Right lobe of liver (tissue), 6 donors: Measurements from ENCODE around the gene COL27A1. TPM values are rescaled to one million over a fixed set of nuclear protein-coding genes. Genes with fewer than 3 reads are reported as not detected.

ENCODE experiments used
- ATAC-seq, 4 donors: fragments of 200-7000 bp; cut with Tn5 transposase; one replicate each; pipeline ENCODE4 v1.9.1; 2020; ENCODE audit warnings: mild to moderate bottlenecking in 4 of 4, moderate library complexity in 4 of 4
- DNase-seq, 3 donors: peaks; one replicate each; pipeline ENCODE4 v3.0.0-alpha.2; 2020
- H3K27ac ChIP-seq, 3 donors: fragments of 200-600 bp; one replicate each; pipeline ENCODE4 v1.8.0; 2022
- H3K27me3 ChIP-seq, 2 donors: fragments of 200-600 bp; one replicate each; pipeline ENCODE4 v1.8.0; 2022
- H3K36me3 ChIP-seq, 4 donors: fragments of 200-600 bp; sonication (generic) in 1 of 4; one replicate each; pipeline versions ENCODE4 v1.5.1 to v1.8.0; 2017 to 2022; ENCODE audit warnings: control low read depth in 1 of 4
- H3K4me1 ChIP-seq, 4 donors: fragments of 200-600 bp; sonication (generic) in 1 of 4; one replicate each; pipeline versions ENCODE4 v1.5.1 to v1.8.0; 2017 to 2022; ENCODE audit warnings: control low read depth in 1 of 4
- H3K4me3 ChIP-seq, 3 donors: fragments of 200-600 bp; one replicate each; pipeline ENCODE4 v1.8.0; 2022
- H3K9me3 ChIP-seq, 4 donors: fragments of 200-600 bp; sonication (generic) in 1 of 4; one replicate each; pipeline versions ENCODE4 v1.5.1 to v1.8.0; 2017 to 2022; ENCODE audit warnings: control low read depth in 1 of 4
- CTCF ChIP-seq, 4 donors: fragments of 200-600 bp in 3 of 4; fragments of 450-650 bp in 1 of 4; IDR thresholded peaks; one replicate each; pipeline versions ENCODE4 v1.5.1 to v1.8.0; 2016 to 2022; ENCODE audit warnings: antibody characterized with exemption in 4 of 4, mild to moderate bottlenecking in 2 of 4
- POLR2A ChIP-seq: fragments of 450-650 bp; IDR thresholded peaks from one replicate; pipeline ENCODE4 v1.6.1; 2017; ENCODE audit warnings: antibody characterized with exemption, mild to moderate bottlenecking
- WGBS: methylation state at CpG from one replicate; pipeline ENCODE4 v1.1.6; 2018; ENCODE audit warnings: low coverage, low lambda C conversion rate; ENCODE audit not compliant: insufficient coverage; ENCODE audit errors: missing lambda C conversion rate; 5-methylcytosine and 5-hydroxymethylcytosine counted together
- intact Hi-C, 2 donors: fragments of 100-400 bp; cut with DNase I; formaldehyde crosslinking; loops; one replicate each; pipeline versions ENCODE4 v1.11.2 to v1.14.1; 2022
- total RNA-seq, 6 experiments: library from RNA; depleted of rRNA in 2 of 6; stranded (reverse); fragments of >200 nt in 2 of 6; fragmentation: NEBNext Ultra II Directional in 3 of 6; extraction: Animal tissue kit (Norgen Biotek cat#: 25700) in 3 of 6; gene quantifications; one replicate each; pipeline versions ENCODE4 v1.1.0 to v1.2.4, GENCODE V29; 2016 to 2023
- donor health status: DM: no; HTN: yes; CAD: no.
- donor health status: DM: no; HTN: no; CAD: no.
- donor health status: DM: no; HTN: no; CAD: no.
- donor health status: DM: no; HTN: yes; CAD: no.
- donor health status: DM: no; HTN: yes; CAD: no.

COL27A1 gene
- total RNA-seq, 6 experiments from 2014 or later, result 11.8 to 51.9 (median 29.3) TPM

GRCh38 chr9:114274217-114274616, 118.9 kb downstream of the COL27A1 start:
- Histone ChIP-seq H3K27me3 (no peaks in the 10 kb centered on the region), H3K9me3 (no peaks in the 10 kb centered on the region), H3K4me3 (no peak overlapping the region), H3K4me1 (no peaks in the 10 kb centered on the region), H3K36me3 (no peaks in the 10 kb centered on the region), H3K27ac (no peak overlapping the region)
- 92% methylated on average over 3 of the region's 5 CpGs for WGBS
- no peak for ATAC-seq
- TF ChIP-seq CTCF (IDR thresholded peaks at IDR 0.05), result no peak
- TF ChIP-seq POLR2A, result no peak
- intact Hi-C loops, result loop anchor here in 1 of 2 donors (10.0 kb wide), 1 partner anchor 159 kb away; no protein-coding TSS in a partner anchor
- DNase-seq, result peak in 2 of 3 donors; percentile 13 to 19

DNA sequence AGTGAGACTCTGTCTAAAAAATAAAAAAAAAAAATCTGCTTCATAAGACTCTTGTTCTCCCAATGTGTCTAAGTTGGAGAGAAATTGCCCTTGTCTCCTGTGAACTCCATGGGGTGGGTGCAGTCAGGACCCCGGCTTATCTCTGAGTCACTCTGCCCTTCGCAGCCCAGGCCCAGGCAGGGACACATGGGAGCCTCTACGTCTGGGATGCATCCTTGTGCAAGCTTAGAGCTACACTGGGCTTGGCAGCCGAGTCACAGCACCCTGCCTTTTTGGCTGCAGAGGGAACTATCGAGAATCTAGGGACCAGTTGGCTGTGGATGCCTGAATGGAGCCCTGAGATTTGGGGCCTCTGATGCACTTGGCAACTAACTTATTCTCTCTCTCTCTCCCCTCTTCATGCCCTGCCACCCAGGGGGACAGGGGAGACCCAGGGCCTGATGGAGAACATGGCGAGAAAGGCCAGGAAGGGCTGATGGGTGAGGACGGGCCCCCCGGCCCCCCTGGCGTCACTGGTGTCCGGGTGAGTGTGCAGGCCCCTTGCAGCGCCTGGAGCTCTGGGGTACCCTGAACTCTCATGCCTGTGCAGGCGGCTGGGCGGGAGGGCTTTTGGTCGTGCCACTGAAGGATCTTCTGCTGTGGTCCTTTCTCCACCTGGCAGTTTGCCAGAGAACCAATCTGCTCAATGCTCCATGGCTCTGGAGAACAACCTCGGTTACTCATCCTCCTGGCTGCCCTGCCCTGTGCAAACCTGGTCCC, 120.1 kb downstream of the COL27A1 start:
- 60% methylated on average over 2 of the region's 15 CpGs for WGBS
- H3K27me3 ChIP-seq, result no peaks in the 10 kb centered on the region
- H3K36me3 ChIP-seq, result no peaks in the 10 kb centered on the region
- intact Hi-C loops, result loop anchor here in 1 of 2 donors (10.0 kb wide), 1 partner anchor 161 kb away; no protein-coding TSS in a partner anchor
- no peak overlapping the region for H3K27ac ChIP-seq
- H3K4me1 ChIP-seq, result no peaks in the 10 kb centered on the region
- H3K4me3 ChIP-seq, result no peak overlapping the region
- DNase-seq, result peak in 2 of 3 donors; percentile 43 to 46
- no peaks in the 10 kb centered on the region for H3K9me3 ChIP-seq
- TF ChIP-seq POLR2A, result no peak
- no peak for TF ChIP-seq CTCF (IDR thresholded peaks at IDR 0.05)
- ATAC-seq, result peak in 1 of 4 donors; percentile 17

- Histone ChIP-seq H3K9me3 (no peaks in the 10 kb centered on the region), H3K27ac (no peak overlapping the region), H3K27me3 (no peaks in the 10 kb centered on the region), H3K4me3 (no peak overlapping the region), H3K36me3 (no peaks in the 10 kb centered on the region), H3K4me1 (no peaks in the 10 kb centered on the region)
- TF ChIP-seq CTCF (IDR thresholded peaks at IDR 0.05), result no peak
- TF ChIP-seq POLR2A, result no peak
- no peak for ATAC-seq
- 78% methylated on average over 10 of the region's 18 CpGs for WGBS
- intact Hi-C loops, result loop anchor here in 1 of 2 donors (10.0 kb wide), 1 partner anchor 162 kb away; no protein-coding TSS in a partner anchor
- peak in 2 of 3 donors; percentile 26 to 30 for DNase-seq
These were observed 121.8 kb downstream of the COL27A1 start for GRCh38 chr9:114276908-114277821.

GRCh38 chr9:114278356-114278755, 123.0 kb downstream of the COL27A1 start:
- Histone ChIP-seq H3K9me3 (no peaks in the 10 kb centered on the region), H3K27me3 (no peaks in the 10 kb centered on the region), H3K4me3 (no peak overlapping the region), H3K36me3 (no peaks in the 10 kb centered on the region), H3K27ac (no peak overlapping the region), H3K4me1 (no peaks in the 10 kb centered on the region)
- WGBS, result 85% methylated on average over 3 of the region's 3 CpGs
- ATAC-seq, result no peak
- peak in 1 of 3 donors; percentile 8 for DNase-seq
- TF ChIP-seq POLR2A (no peak), CTCF (IDR thresholded peaks at IDR 0.05) (no peak)
- intact Hi-C loops, result loop anchor here in 1 of 2 donors (10.0 kb wide), 1 partner anchor 164 kb away; no protein-coding TSS in a partner anchor
